ENCODE measurements around the gene CAPG.
A peak's percentile ranks its signal among the peaks of the same experiment; 100 is the strongest.

CAPG gene

GRCh38 chr2:85438201-85439024 lies 28.2 kb upstream of the CAPG start:
- no peak for DNase-seq (ENCODE audit: low read depth, low spot score)

- peak; percentile 45 for DNase-seq (ENCODE audit: low read depth, low spot score)
Observed at GRCh38 chr2:85437488-85438200, 27.5 kb upstream of the CAPG start.

GRCh38 chr2:85436836-85437487 lies 26.8 kb upstream of the CAPG start:
- no peak for DNase-seq (ENCODE audit: low read depth, low spot score)

GRCh38 chr2:85435981-85436835 lies 26.0 kb upstream of the CAPG start:
- no peak for DNase-seq (ENCODE audit: low read depth, low spot score)

GRCh38 chr2:85435220-85435958 lies 25.2 kb upstream of the CAPG start:
- DNase-seq (ENCODE audit: low read depth, low spot score): no peak

GRCh38 chr2:85434696-85435095 lies 24.5 kb upstream of the CAPG start:
- no peak for DNase-seq (ENCODE audit: low read depth, low spot score)

- no peak for DNase-seq (ENCODE audit: low read depth, low spot score)
Observed at GRCh38 chr2:85433511-85434089, 23.4 kb upstream of the CAPG start.

GRCh38 chr2:85431570-85432205 lies 21.5 kb upstream of the CAPG start:
- DNase-seq (ENCODE audit: low read depth, low spot score): no peak

- DNase-seq (ENCODE audit: low read depth, low spot score): no peak
Observed at GRCh38 chr2:85430752-85431569, 20.8 kb upstream of the CAPG start.

GRCh38 chr2:85429924-85430289 lies 19.7 kb upstream of the CAPG start:
- DNase-seq (ENCODE audit: low read depth, low spot score): no peak

GRCh38 chr2:85429213-85429923 lies 19.2 kb upstream of the CAPG start:
- no peak for DNase-seq (ENCODE audit: low read depth, low spot score)

GRCh38 chr2:85428343-85428881 lies 18.2 kb upstream of the CAPG start:
- DNase-seq (ENCODE audit: low read depth, low spot score): no peak

GRCh38 chr2:85427300-85427835 lies 17.2 kb upstream of the CAPG start:
- DNase-seq (ENCODE audit: low read depth, low spot score): no peak

GRCh38 chr2:85425588-85425987 lies 15.4 kb upstream of the CAPG start:
- no peak for DNase-seq (ENCODE audit: low read depth, low spot score)

- DNase-seq (ENCODE audit: low read depth, low spot score): no peak
Observed at GRCh38 chr2:85423525-85423924, 13.4 kb upstream of the CAPG start.

- no peak for DNase-seq (ENCODE audit: low read depth, low spot score)
Observed at GRCh38 chr2:85422072-85422457, 11.9 kb upstream of the CAPG start.

- no peak for DNase-seq (ENCODE audit: low read depth, low spot score)
Observed at GRCh38 chr2:85421260-85422071, 11.3 kb upstream of the CAPG start.
